Fibroblast of mammary gland (primary cell): ENCODE results near the gene ZNF669.

Source experiments
- DNase-seq: peaks from one replicate; pipeline ENCODE4 v3.0.0-alpha.2; 2010; ENCODE audit warnings: low read depth
- H3K4me3 ChIP-seq: 2 replicates; pipeline ENCODE4 v1.5.1; 2011; ENCODE audit warnings: low read depth, mild to moderate bottlenecking, low read length, moderate library complexity; ENCODE audit not compliant: control insufficient read depth
- TF ChIP-seq, protein P1 (sequence below): conservative IDR thresholded peaks from 2 replicates; pipeline ENCODE4 v1.5.1; 2011; ENCODE audit warnings: low read depth, low read length, inconsistent platforms; ENCODE audit not compliant: control insufficient read depth, insufficient read depth

Gene ZNF669

DNA sequence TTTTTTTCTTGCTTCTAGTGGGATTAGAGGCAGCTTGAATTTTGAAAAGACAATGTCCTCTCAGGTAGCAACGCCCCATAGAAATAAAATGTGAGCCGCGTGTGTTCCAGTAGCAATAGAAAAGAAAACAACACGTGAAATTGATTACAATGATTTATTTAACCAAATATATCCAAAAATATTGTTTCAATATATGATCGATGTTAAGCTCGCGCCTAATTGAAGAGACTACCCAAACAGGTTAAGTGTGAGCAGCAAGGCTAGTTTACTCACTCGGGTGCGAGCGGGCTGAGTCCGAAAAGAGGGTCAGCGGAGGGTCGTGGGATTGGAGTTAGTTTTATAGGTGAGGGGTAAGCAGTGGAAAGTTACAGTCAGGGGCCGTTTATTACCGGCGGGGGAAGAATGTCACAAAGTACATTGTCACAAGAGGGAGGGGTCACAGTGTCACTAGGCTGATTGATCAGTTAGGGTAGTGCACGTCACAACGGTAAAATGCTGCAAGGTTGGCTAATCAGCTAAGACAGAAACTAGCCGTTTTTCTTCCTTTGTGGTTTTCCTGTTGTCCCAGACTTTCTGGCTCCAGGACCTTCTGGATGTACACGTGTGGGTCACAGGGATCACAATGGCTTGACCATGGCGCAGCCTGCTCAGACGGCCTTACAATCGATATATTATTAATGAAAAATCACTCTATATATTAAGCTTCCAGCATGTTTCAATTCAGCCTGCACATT lies 24.8 kb downstream of the ZNF669 start:
- TF ChIP-seq, protein P1, sequence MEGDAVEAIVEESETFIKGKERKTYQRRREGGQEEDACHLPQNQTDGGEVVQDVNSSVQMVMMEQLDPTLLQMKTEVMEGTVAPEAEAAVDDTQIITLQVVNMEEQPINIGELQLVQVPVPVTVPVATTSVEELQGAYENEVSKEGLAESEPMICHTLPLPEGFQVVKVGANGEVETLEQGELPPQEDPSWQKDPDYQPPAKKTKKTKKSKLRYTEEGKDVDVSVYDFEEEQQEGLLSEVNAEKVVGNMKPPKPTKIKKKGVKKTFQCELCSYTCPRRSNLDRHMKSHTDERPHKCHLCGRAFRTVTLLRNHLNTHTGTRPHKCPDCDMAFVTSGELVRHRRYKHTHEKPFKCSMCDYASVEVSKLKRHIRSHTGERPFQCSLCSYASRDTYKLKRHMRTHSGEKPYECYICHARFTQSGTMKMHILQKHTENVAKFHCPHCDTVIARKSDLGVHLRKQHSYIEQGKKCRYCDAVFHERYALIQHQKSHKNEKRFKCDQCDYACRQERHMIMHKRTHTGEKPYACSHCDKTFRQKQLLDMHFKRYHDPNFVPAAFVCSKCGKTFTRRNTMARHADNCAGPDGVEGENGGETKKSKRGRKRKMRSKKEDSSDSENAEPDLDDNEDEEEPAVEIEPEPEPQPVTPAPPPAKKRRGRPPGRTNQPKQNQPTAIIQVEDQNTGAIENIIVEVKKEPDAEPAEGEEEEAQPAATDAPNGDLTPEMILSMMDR = no peak
- peak; percentile 5 for DNase-seq
- peak overlapping the region; percentile 92 for H3K4me3 ChIP-seq

DNA sequence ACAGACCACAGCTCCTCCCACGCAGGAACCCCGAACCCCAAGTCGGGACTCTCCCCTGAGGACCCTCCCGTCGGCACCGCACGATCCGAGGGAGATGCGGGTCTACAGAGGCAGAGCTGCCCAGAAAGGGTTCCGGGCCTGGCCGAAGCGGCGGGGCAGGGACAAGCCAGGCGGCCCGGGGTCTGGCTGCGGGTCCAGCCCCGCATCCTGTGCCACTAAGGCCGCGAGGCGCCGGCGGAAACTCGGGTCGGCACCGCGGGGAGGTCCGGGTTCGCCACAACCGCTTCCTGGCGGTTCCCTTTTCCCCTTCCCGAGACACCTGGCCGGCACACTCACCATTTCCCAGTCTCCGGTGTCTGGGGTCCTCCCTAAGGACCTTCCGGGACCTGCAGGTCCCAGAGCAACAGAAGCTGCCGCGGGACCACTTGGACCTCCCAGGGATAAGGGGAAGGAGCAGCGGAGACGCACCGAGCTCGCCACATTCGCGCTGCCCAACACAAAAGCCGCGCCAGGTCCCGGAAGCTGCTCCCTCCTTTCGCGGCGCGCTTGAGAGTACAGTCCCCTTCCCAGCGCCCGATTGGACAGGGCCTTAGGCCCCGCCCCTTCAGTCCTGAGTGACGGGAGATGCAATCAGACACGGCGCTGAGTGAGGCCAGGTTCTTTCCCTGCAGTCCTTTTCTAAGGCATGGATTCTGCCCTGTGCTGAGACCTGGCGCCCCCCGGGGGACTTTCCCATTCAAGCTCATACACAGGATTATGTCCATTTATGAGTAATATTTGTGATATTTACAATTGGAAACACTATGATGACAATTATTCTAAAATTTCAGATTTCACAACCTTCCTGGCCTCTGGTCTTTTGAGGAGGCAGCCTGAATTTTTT lies 25.7 kb downstream of the ZNF669 start, which contains the start of gene ZNF670:
Gene ZNF670 (minus strand): TSS at position 554 of the 883 bp plus-strand sequence. CDS start 215 bp downstream, at position 339.
- H3K4me3 ChIP-seq = peak within 1 kb of the TSS; percentile 92
- TF ChIP-seq, protein P1 = no peak

DNA sequence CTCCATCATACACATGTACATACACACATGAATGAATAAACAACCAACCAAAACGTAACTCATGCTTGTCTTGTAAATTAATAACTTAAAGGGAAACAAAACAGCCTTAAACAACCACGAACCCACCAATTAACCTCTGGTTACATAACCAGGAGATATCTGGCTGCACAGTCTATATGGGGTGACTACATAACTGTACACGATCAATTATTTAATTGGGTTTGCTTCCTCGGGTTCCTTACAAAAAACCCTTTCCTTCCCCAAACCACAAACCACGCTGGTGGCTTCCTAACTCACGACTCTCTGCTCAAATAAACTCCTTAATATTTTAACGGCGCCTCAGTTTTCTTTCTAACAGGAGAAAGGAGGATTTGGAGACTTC lies 26.3 kb downstream of the ZNF669 start:
- peak; percentile 11 for DNase-seq
- TF ChIP-seq, protein P1 = no peak
- peak overlapping the region; percentile 92 for H3K4me3 ChIP-seq

More for the DNA sequence above, 25.7 kb downstream of the ZNF669 start, which contains the start of gene ZNF670:
- peak; percentile 93 for DNase-seq

DNA sequence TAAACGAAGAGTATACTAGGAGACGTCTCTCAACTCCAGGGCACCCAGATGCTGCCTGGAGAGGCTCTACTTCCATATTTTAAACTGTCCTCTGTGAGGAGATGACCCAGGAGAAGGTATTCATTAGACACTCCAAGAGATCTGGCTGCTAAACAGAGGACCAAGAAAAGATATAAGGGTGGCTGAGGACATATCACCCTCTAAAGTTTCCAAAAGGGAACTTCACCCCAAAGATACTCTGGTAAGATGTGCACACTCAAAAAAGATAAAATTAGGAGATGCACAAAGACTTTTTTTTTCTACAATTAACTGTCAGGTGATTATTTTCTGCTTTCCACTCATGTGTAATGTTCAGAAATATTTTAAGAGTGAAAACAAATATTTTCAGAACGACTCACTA lies 26.9 kb downstream of the ZNF669 start:
- H3K4me3 ChIP-seq = peak overlapping the region; percentile 92
- TF ChIP-seq, protein P1 = peak; percentile 24
- DNase-seq = peak; percentile 11

DNA sequence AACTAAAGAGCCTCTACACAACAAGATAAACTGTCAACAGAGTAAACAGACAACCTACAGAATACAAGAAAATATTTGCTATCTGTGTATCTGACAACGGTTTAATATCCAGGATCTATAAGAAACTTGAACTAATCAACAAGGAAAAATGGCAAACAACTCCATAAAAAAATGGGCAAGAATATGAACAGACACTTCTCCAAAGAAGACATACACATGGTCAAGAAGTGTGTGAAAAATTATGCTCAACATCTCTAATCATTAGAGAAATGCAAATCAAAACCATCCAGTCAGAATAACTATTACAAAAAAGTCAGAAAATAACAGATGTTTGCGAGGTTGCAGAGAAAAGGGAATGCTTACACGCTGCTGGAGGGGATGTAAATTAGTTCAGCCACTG lies 33.5 kb downstream of the ZNF669 start:
- TF ChIP-seq, protein P1 = no peak
- DNase-seq = no peak
- no peak overlapping the region for H3K4me3 ChIP-seq

DNA sequence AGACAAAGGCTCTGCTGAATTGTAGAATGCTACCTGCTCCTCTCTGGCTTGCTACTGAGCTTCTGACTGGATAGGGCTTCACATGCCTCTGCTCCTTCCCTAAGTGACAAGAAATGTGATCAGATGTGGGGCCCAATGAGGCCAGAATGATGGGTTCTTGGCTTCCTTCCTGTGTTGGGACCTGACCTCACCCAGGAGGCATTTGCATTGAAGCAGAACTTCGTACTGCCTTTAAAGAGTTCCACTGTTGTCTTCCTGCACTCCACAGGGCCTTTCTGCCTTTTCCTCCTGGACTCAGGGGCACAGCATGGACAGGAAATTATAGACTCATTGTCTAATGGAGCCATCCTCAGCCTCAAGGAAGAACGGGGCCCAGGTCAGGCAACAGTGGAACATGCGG lies 39.9 kb downstream of the ZNF669 start:
- TF ChIP-seq, protein P1 = no peak
- no peak for DNase-seq
- H3K4me3 ChIP-seq = no peak overlapping the region
